ENCODE results near the gene FOXN3.

Gene FOXN3

GRCh38 chr14:89382901-89383845 lies 33.9 kb downstream of the FOXN3 start:
- no peak for TF ChIP-seq CTCF (IDR thresholded peaks at IDR 0.05; ENCODE audit: extremely low read depth, missing control alignments)
- no peak for DNase-seq (ENCODE audit: low spot score)

- no peak for TF ChIP-seq CTCF (IDR thresholded peaks at IDR 0.05; ENCODE audit: extremely low read depth, missing control alignments)
Measured at GRCh38 chr14:89382487-89382886, 34.5 kb downstream of the FOXN3 start.

GRCh38 chr14:89379891-89380820 lies 36.9 kb downstream of the FOXN3 start:
- no peak for TF ChIP-seq CTCF (IDR thresholded peaks at IDR 0.05; ENCODE audit: extremely low read depth, missing control alignments)
- DNase-seq (ENCODE audit: low spot score) = no peak

More at GRCh38 chr14:89382487-89382886, 34.5 kb downstream of the FOXN3 start:
- no peak for DNase-seq (ENCODE audit: low spot score)

- no peak for DNase-seq (ENCODE audit: low spot score)
- no peak for TF ChIP-seq CTCF (IDR thresholded peaks at IDR 0.05; ENCODE audit: extremely low read depth, missing control alignments)
Measured at GRCh38 chr14:89379006-89379405, 38.0 kb downstream of the FOXN3 start.

GRCh38 chr14:89378119-89378518 lies 38.9 kb downstream of the FOXN3 start:
- no peak for TF ChIP-seq CTCF (IDR thresholded peaks at IDR 0.05; ENCODE audit: extremely low read depth, missing control alignments)
- DNase-seq (ENCODE audit: low spot score) = peak; percentile 60

- TF ChIP-seq CTCF (IDR thresholded peaks at IDR 0.05; ENCODE audit: extremely low read depth, missing control alignments) = no peak
- no peak for DNase-seq (ENCODE audit: low spot score)
Measured at GRCh38 chr14:89377544-89377943, 39.5 kb downstream of the FOXN3 start.
